ENCODE data around the gene IFT43.

IFT43 gene

DNA sequence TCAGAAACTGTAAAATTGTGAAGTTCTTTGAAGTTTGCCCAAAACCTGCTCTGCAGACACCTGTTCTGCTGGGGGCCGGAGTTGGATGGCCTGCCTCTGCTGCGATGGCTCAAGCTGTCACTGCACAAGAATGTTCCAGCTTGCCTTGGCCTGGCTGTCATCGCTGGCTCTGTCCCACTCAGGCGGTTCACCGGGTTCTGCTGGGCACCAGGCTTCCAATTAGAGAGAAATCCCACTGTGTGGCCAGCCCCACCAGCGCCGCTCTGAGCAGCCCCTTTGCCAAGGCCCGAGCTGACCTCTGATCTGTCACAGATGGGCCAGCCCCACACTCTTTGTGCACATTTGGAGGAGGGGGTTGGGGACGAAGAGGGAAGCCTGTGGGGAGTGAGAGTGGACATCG lies 94.5 kb downstream of the IFT43 start:
- ATAC-seq (replicated peaks; ENCODE audit: extremely low read depth, poor library complexity, severe bottlenecking) (no peak), DNase-seq (ENCODE audit: low spot score in 2 of 2) (no peak)
- no peak overlapping the region for H3K4me3 Mint-ChIP-seq
- H3K9me3 Mint-ChIP-seq, result no peaks in the 10 kb centered on the region
- no peak overlapping the region for H3K27ac Mint-ChIP-seq (ENCODE audit: low read depth)
- H3K27me3 Mint-ChIP-seq, result no peaks in the 10 kb centered on the region
- H3K4me1 Mint-ChIP-seq, result peaks cover 7% of the 10 kb centered on the region
- peaks cover 3% of the 10 kb centered on the region for H3K36me3 Mint-ChIP-seq (ENCODE audit: insufficient read depth)

DNA sequence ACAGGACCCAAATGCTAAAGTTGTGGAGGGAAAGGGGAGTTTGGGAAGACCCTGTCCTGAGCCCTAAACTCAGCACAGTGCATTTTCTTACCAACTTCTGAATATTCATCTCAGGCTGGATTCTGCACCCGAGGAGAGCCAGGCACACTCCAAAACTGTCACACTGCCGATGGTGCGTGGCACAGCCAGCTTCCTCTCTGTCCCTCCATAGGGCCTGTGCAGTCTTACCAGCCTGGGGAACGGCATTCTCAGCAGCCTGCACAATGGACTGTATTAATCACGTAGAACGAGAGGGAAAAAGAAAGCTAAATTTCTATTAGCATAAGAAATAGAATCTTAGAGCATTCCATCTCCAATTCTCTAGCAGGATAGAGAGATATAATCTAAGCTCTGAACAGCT lies 94.9 kb downstream of the IFT43 start:
- peaks cover 7% of the 10 kb centered on the region for H3K4me1 Mint-ChIP-seq
- H3K4me3 Mint-ChIP-seq, result no peak overlapping the region
- H3K27me3 Mint-ChIP-seq, result no peaks in the 10 kb centered on the region
- no peak for DNase-seq (ENCODE audit: low spot score in 2 of 2)
- H3K36me3 Mint-ChIP-seq (ENCODE audit: insufficient read depth), result peaks cover 3% of the 10 kb centered on the region
- no peak overlapping the region for H3K27ac Mint-ChIP-seq (ENCODE audit: low read depth)
- no peak for ATAC-seq (replicated peaks; ENCODE audit: extremely low read depth, poor library complexity, severe bottlenecking)
- H3K9me3 Mint-ChIP-seq, result no peaks in the 10 kb centered on the region

DNA sequence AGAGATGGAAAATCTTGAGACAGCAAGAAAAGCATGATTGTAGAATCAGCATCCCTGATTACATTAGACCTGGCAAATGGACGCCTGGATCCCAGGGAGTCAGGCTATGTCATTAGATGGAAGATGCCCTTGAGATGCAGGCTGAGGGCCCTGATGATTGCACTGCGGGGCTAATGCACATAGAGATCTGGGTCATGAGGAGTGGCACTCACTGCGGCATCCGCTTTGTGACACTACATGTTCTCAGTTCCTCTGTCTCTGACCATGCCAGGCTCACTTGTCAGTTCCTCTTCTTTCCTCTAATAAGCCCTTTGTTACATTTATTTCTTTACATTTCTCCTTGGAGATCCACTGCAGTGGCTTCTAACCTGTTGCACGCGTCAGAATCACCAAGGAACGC lies 96.1 kb downstream of the IFT43 start:
- Mint-ChIP-seq H3K4me3 (no peak overlapping the region), H3K36me3 (ENCODE audit: insufficient read depth) (peaks cover 3% of the 10 kb centered on the region), H3K4me1 (peaks cover 7% of the 10 kb centered on the region), H3K27me3 (no peaks in the 10 kb centered on the region), H3K9me3 (no peaks in the 10 kb centered on the region), H3K27ac (ENCODE audit: low read depth) (no peak overlapping the region)
- ATAC-seq (replicated peaks; ENCODE audit: extremely low read depth, poor library complexity, severe bottlenecking) (no peak), DNase-seq (ENCODE audit: low spot score in 2 of 2) (no peak)

DNA sequence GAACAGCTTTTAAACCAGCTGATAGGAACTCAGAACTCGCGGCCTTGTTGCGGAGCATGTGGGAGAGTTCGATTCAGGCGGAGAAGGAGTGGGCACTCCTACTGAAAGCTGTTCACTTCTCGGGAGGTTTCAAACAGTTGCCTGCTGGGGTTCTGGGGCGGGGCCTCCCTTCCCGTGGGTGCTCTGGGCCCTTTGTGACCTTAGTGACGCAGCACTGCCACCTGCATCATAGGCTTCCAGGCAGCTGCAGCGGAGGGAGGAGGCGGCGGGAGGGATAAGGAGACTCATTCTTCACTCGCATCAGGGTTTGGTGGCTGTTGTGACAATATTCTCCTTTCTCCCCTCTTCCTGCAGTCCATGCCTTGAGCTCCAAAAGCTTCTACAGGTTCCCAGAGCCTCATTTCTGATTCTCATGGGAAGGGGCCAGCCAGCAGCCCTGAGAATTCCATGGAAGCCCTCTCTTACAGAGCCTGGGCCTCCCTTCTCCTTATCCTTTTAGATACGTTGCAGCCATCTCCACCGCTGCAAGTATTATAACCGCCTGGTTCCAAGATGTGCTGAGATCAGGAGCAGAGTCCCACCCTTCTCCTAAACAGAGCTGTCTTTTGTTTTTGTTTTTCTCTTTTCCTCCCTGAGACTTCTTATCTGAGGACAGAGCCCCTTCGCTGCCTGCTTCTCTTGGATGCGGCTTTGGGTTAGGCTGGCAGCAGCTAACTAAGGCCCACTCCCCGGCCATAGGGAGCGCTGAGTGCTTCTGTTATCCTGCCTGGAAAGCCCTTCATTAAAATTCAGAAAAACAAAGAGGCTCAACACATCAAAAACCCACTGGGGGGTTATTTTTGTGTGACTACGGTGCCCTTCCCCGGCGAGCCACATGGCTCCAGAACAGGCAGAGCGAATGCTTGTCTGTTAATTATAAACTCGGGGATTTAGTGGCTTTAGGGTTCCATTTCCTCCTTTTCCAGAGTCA lies 98.5 kb downstream of the IFT43 start:
- Mint-ChIP-seq H3K36me3 (ENCODE audit: insufficient read depth) (peaks cover 3% of the 10 kb centered on the region), H3K4me3 (no peak overlapping the region), H3K9me3 (no peaks in the 10 kb centered on the region), H3K27me3 (no peaks in the 10 kb centered on the region), H3K27ac (ENCODE audit: low read depth) (no peak overlapping the region), H3K4me1 (peaks cover 7% of the 10 kb centered on the region)
- ATAC-seq (replicated peaks; ENCODE audit: extremely low read depth, poor library complexity, severe bottlenecking) (no peak), DNase-seq (ENCODE audit: low spot score in 2 of 2) (no peak)

DNA sequence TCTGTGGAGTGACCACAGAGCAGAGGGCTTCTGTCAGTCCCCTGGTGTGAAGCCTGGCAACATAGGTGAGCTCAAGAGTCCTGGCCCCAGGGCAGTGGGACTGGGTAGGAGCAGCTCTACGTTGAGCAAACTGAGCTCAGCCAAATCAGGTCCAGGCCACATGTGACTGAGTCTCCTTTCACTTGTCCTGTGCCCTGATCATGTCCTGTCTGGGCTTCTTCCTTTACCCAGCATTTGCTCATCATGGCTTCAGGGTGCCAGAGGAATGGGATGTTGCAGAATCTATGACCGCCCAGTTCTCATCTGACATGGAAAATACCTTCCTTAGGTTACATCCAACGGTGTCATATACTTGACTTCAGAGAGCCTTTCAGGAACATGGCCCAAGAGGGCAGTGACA lies 99.8 kb downstream of the IFT43 start:
- DNase-seq (ENCODE audit: low spot score in 2 of 2) (no peak), ATAC-seq (replicated peaks; ENCODE audit: extremely low read depth, poor library complexity, severe bottlenecking) (no peak)
- no peaks in the 10 kb centered on the region for H3K9me3 Mint-ChIP-seq
- peaks cover 7% of the 10 kb centered on the region for H3K4me1 Mint-ChIP-seq
- no peak overlapping the region for H3K4me3 Mint-ChIP-seq
- peaks cover 3% of the 10 kb centered on the region for H3K36me3 Mint-ChIP-seq (ENCODE audit: insufficient read depth)
- no peaks in the 10 kb centered on the region for H3K27me3 Mint-ChIP-seq
- H3K27ac Mint-ChIP-seq (ENCODE audit: low read depth), result no peak overlapping the region

DNA sequence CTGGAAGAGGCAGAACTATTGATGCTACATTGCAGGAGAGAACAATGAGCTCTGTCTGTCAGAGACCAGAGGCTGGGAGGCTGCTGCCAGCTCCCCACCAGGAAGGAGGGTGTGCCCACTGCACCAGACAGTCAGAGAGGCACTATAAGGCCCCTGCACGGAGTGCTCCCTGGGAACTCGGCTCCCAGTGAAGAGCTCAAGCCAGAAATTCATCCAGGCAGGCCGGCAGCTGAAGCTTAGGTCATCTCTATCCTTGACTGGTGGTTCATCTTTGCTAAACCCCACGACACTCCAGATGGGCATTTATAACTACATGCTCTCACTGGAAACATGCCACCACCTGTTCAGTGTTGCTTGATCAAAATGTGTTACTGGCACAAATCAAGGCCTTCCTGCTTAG lies 101.1 kb downstream of the IFT43 start:
- H3K4me1 Mint-ChIP-seq, result peaks cover 7% of the 10 kb centered on the region
- DNase-seq (ENCODE audit: low spot score in 2 of 2) (no peak), ATAC-seq (replicated peaks; ENCODE audit: extremely low read depth, poor library complexity, severe bottlenecking) (no peak)
- H3K9me3 Mint-ChIP-seq, result no peaks in the 10 kb centered on the region
- H3K36me3 Mint-ChIP-seq (ENCODE audit: insufficient read depth), result peaks cover 3% of the 10 kb centered on the region
- H3K4me3 Mint-ChIP-seq, result no peak overlapping the region
- H3K27ac Mint-ChIP-seq (ENCODE audit: low read depth), result no peak overlapping the region
- H3K27me3 Mint-ChIP-seq, result peaks cover 7% of the 10 kb centered on the region

DNA sequence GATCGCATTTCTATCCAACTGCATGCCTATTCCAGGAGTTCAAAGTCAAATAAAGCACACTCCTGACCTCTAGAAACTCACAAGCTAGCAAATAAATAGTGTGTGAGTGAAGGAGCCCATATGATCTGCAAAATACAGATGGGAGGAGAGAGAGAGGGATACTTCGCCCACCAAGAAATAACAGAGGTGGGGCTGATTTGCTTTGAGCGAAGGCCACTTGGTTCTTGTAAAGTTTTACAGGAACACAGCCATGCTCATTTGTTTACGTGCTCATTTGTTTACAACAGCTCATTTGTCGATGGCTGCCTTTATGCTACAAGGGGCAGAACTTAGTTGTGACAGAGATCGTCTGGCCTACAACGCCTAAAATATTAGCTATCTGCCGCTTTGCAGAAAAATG lies 102.8 kb downstream of the IFT43 start:
- DNase-seq (ENCODE audit: low spot score in 2 of 2), result no peak
- ATAC-seq (replicated peaks; ENCODE audit: extremely low read depth, poor library complexity, severe bottlenecking), result no peak
- H3K4me3 Mint-ChIP-seq, result no peak overlapping the region
- H3K27ac Mint-ChIP-seq (ENCODE audit: low read depth), result no peak overlapping the region
- H3K9me3 Mint-ChIP-seq, result no peaks in the 10 kb centered on the region
- H3K27me3 Mint-ChIP-seq, result peaks cover 13% of the 10 kb centered on the region
- no peaks in the 10 kb centered on the region for H3K4me1 Mint-ChIP-seq
- no peaks in the 10 kb centered on the region for H3K36me3 Mint-ChIP-seq (ENCODE audit: insufficient read depth)

DNA sequence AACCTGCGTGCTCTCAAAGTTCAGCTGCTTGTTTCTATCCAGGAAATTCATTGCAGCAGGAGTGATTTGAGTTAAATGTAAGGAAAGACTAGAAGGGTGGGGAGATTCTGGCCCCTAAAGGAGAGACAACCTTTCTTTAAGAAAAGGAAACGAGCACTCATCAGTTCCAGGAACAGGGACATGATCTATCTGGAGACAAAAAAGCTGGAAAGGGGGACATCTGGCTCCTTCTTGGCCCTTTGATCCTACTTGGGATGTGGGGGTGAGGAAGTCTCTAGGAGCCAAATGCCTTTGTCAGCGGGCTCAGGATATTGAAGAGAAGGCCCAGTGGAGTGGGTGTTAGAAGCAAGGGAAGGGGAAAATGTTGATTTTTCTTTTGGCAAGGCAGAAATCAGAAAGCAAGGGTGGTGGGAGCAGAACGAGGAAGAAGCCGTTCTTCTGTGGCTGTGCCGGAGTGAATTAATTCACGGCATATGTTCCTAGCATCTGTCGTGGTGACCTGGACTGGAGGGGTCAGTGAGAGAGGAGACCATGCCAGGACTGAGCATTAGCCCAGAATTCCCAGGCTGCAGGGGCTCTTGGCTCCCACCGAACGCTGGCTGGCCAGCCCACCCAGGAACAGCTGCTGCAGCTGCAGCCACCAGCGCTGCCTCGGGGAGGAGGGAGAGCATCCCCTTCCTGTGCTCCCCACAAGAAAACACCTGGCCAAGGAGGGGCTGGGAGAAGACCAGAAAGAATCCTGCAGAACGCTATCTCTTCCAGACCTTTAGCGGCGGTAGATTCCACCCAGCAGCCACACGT lies 103.4 kb downstream of the IFT43 start:
- DNase-seq (ENCODE audit: low spot score in 2 of 2) (no peak), ATAC-seq (replicated peaks; ENCODE audit: extremely low read depth, poor library complexity, severe bottlenecking) (no peak)
- Mint-ChIP-seq H3K4me3 (no peak overlapping the region), H3K27ac (ENCODE audit: low read depth) (no peak overlapping the region), H3K27me3 (peaks cover 17% of the 10 kb centered on the region), H3K4me1 (no peaks in the 10 kb centered on the region), H3K9me3 (no peaks in the 10 kb centered on the region), H3K36me3 (ENCODE audit: insufficient read depth) (no peaks in the 10 kb centered on the region)

DNA sequence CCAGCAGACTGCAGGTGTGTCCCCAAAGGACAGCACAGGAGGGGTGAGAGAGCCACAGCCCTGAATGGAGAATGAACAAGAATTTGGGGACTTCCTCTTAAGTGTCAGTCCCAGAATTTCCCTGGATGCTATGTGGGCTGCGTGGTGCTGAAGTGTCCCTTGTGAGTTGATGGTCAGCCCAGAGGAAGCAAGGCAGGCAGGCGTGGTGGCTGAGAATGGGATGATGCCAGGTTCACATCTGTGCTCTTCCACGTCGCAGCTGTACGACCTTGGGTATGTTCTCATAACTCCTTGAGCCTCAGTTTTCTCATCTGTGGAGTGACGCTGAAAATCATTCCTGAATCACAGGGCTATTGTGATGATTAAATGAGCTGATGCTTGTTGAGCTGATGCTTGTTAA lies 104.0 kb downstream of the IFT43 start:
- ATAC-seq (replicated peaks; ENCODE audit: extremely low read depth, poor library complexity, severe bottlenecking) (no peak), DNase-seq (ENCODE audit: low spot score in 2 of 2) (no peak)
- H3K9me3 Mint-ChIP-seq, result no peaks in the 10 kb centered on the region
- H3K27me3 Mint-ChIP-seq, result peaks cover 23% of the 10 kb centered on the region
- H3K27ac Mint-ChIP-seq (ENCODE audit: low read depth), result no peak overlapping the region
- H3K36me3 Mint-ChIP-seq (ENCODE audit: insufficient read depth), result no peaks in the 10 kb centered on the region
- no peak overlapping the region for H3K4me3 Mint-ChIP-seq
- no peaks in the 10 kb centered on the region for H3K4me1 Mint-ChIP-seq

DNA sequence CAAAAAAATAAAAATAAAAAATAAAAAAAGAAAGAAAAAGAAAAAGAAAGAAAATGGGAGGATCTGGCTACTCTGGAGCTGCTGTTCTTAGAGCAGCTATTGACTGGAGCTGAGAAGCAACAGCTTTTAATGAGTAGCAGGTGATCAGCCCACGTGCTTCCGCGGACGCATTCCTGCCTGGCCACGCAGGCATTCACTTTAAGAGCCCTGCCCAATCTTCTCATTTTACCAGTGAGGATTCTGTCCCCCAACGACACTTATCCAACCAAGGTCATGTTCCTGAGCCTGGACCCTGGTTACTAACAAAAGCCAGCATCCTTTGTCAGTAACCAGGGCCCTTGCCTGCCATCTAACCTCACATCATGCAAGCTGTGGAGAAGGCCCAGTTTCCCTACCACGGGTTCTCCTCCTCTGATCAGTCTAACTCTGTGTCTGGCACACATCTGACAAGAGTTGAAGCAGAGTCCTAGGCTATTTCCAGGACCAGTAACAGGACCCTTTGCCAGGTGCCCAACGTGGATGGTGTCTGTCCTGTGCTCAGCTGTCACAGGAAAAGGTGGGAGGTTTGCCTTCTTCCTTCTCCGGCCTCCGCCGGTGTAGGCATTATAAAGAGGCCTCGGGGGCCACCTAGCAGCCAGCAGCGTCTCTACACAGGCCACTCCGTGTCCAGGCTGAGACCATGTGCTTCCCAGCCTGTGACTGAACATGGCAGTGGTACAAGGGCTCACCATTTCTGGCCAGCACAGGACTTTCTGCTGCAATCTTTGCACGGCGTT lies 105.2 kb downstream of the IFT43 start:
- Mint-ChIP-seq H3K9me3 (no peaks in the 10 kb centered on the region), H3K4me3 (no peak overlapping the region), H3K27ac (ENCODE audit: low read depth) (no peak overlapping the region), H3K4me1 (no peaks in the 10 kb centered on the region), H3K36me3 (ENCODE audit: insufficient read depth) (no peaks in the 10 kb centered on the region), H3K27me3 (peaks cover 24% of the 10 kb centered on the region)
- no peak for ATAC-seq (replicated peaks; ENCODE audit: extremely low read depth, poor library complexity, severe bottlenecking)
- DNase-seq (ENCODE audit: low spot score in 2 of 2), result no peak

DNA sequence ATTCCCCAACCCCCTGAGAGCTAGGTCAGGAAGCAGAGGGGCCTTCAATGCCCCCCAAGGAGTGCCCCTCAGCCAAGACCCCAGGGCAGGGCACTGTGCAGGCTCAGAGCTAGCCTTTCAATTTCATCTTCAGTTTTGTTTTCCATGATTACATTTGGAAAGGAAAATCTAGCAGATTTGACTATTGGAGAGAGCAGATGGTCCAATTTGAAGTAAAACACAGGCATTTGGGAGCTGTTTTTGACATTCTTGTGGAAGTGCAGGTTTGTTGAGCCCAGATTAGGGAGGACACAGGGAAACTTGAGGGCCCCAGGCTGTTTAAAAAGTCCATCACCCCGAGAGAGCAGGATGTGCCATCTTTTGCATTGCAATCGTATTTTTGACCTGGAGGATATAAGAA lies 107.5 kb downstream of the IFT43 start:
- H3K9me3 Mint-ChIP-seq, result no peaks in the 10 kb centered on the region
- DNase-seq (ENCODE audit: low spot score in 2 of 2) (no peak), ATAC-seq (replicated peaks; ENCODE audit: extremely low read depth, poor library complexity, severe bottlenecking) (no peak)
- H3K4me3 Mint-ChIP-seq, result no peak overlapping the region
- H3K27me3 Mint-ChIP-seq, result peaks cover 24% of the 10 kb centered on the region
- H3K36me3 Mint-ChIP-seq (ENCODE audit: insufficient read depth), result no peaks in the 10 kb centered on the region
- H3K4me1 Mint-ChIP-seq, result no peaks in the 10 kb centered on the region
- H3K27ac Mint-ChIP-seq (ENCODE audit: low read depth), result no peak overlapping the region

DNA sequence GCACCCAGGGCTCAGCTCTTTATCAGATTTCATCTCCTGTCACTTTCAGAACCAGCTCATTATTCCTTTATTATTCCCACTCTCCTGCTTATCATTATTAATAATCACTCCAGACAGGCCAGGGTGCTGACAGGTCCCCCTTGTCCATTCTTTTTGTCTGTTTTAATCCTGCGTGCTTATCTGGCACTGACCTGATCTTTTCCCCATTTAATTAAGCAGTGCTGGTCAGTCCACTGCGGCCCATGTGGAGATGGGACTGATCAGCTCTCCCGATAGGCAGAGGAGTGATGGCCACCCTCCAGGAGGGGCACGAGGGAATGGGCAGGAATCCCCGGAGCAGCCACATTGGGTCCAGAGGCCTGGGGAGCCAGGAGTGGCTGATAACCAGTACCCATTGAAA lies 110.7 kb downstream of the IFT43 start:
- Mint-ChIP-seq H3K27me3 (peaks cover 43% of the 10 kb centered on the region), H3K9me3 (no peaks in the 10 kb centered on the region), H3K36me3 (ENCODE audit: insufficient read depth) (no peaks in the 10 kb centered on the region), H3K4me3 (no peak overlapping the region), H3K4me1 (no peaks in the 10 kb centered on the region), H3K27ac (ENCODE audit: low read depth) (no peak overlapping the region)
- DNase-seq (ENCODE audit: low spot score in 2 of 2) (no peak), ATAC-seq (replicated peaks; ENCODE audit: extremely low read depth, poor library complexity, severe bottlenecking) (no peak)

All from central memory CD8-positive, alpha-beta T cell (primary cell).